ENCODE measurements around the gene TFF3. TPM values are rescaled to one million over a fixed set of nuclear protein-coding genes. Genes with fewer than 3 reads are reported as not detected.

The TFF3 gene, protein sequence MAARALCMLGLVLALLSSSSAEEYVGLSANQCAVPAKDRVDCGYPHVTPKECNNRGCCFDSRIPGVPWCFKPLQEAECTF
- not detected for total RNA-seq

DNA sequence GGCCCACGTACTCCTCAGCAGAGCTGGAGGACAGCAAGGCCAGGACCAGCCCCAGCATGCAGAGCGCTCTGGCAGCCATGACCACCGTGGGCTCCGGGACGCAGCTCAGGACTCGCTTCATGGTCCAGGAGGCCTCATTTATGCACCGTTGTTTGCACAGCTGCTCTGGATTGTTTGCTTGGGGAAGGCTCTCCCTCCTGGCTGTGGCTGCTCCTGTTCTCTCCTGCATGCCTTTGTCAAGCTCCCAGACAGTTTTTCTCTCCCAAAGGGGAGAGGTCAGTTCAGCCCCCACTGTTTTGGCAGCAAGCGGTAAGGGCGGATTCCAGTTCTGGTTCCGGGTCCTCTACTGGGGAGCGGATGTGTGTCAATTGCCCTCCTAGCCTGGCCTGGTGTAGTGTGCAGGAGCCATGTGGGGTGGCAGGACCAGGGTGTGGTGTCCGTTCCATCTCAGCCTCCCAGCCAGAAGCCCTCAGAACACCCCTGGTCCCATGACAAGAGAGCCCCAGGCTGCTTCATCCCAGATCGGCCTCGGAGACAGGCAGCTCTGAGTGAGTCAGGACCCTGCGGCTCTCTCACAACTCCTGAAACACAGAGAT is at the start of gene TFF3:
Gene TFF3 (minus strand): TSS at position 114 of the 596 bp plus-strand sequence. CDS start 35 bp downstream, at position 79.
- POLR2A ChIA-PET = no interaction called here
- no peak within 1 kb of the TSS for H3K27ac Mint-ChIP-seq
- H3K4me3 Mint-ChIP-seq = no peak within 1 kb of the TSS
- peaks cover 4% of the 10 kb centered on the region for H3K4me1 Mint-ChIP-seq
- H3K27me3 Mint-ChIP-seq = no peaks in the 10 kb centered on the region
- ATAC-seq (ENCODE audit: low read depth) (no peak), DNase-seq (no peak)
- H3K9me3 Mint-ChIP-seq = no peaks in the 10 kb centered on the region
- H3K36me3 Mint-ChIP-seq = no peaks in the 10 kb centered on the region

GRCh38 chr21:42364304-42364865 is 49.2 kb upstream of the TFF3 start:
- H3K27ac Mint-ChIP-seq = no peak overlapping the region
- no peaks in the 10 kb centered on the region for H3K9me3 Mint-ChIP-seq
- ATAC-seq (ENCODE audit: low read depth) = no peak

DNA sequence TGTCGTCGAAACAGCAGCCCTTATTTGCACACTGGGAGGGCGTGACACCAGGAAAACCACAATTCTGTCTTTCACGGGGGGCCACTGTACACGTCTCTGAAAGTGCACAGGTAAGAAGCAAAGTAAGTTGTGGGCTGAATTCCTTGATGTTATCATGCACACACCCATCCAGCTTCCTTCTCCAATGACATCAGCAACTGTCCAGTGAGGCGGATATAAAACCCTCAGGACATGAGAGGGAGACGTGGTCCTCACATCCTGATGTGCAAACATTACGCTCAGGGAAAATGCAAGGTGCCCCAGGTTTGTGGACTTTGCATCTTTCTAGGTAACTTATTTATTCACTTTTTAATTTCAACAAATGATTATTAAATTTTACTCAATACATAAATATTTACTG is 48.1 kb upstream of the TFF3 start:
- Mint-ChIP-seq H3K27ac (no peak overlapping the region), H3K9me3 (no peaks in the 10 kb centered on the region), H3K4me1 (peaks cover 12% of the 10 kb centered on the region), H3K27me3 (peaks cover 12% of the 10 kb centered on the region), H3K36me3 (no peaks in the 10 kb centered on the region), H3K4me3 (no peak overlapping the region)
- DNase-seq (no peak), ATAC-seq (ENCODE audit: low read depth) (no peak)
- POLR2A ChIA-PET = interaction anchor here (1.6 kb wide), 1 partner anchor 216 kb away, joined by 3 read pairs; no protein-coding TSS in a partner anchor

More at GRCh38 chr21:42364304-42364865, 49.2 kb upstream of the TFF3 start:
- H3K27me3 Mint-ChIP-seq = peaks cover 12% of the 10 kb centered on the region
- peaks cover 17% of the 10 kb centered on the region for H3K4me1 Mint-ChIP-seq
- no peak overlapping the region for H3K4me3 Mint-ChIP-seq
- H3K36me3 Mint-ChIP-seq = no peaks in the 10 kb centered on the region
- DNase-seq = no peak
- POLR2A ChIA-PET = no interaction called here

DNA sequence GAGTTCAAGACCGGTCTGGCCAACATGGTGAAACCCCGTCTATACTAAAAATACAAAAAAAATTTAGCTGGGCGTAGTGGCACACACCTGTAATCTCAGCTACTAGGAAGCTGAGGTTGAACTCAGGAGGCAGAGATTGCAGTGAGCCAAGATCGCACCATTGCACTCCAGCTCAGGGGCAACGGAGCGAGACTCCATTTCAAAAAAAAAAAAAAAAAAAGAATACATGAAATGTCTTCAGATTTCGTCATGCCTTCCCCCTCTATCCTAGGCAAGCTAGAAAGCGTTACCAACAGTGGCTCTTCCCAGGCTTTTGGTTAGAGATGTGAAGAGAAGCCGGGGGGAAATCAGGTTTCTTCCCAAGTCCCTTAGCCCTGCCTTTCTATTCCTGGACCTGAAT is 47.5 kb upstream of the TFF3 start:
- DNase-seq = no peak
- ATAC-seq (ENCODE audit: low read depth) = no peak
- Mint-ChIP-seq H3K27me3 (peaks cover 17% of the 10 kb centered on the region), H3K9me3 (no peaks in the 10 kb centered on the region), H3K4me1 (peaks cover 9% of the 10 kb centered on the region), H3K4me3 (no peak overlapping the region), H3K27ac (no peak overlapping the region), H3K36me3 (no peaks in the 10 kb centered on the region)
- POLR2A ChIA-PET = interaction anchor here (1.6 kb wide), 1 partner anchor 215 kb away, joined by 3 read pairs; no protein-coding TSS in a partner anchor

DNA sequence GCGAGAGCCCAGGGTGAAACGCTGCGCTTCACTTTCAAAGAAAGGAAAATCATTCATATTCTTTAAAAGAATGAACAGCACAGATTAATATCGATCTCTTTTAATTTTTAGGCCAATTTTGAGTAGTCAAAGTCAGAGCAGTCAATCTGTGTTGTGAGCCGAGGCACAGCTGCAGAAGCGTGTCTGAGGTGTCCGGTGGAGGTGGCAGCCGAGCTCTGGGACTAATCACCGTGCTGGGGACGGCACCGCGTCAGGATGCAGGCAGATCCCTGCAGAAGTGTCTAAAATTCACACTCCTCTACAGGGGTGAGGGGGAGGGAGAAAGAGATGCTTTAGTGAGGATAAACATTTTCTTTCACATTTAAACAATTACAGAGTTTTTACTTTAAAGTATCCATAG is 47.0 kb upstream of the TFF3 start:
- POLR2A ChIA-PET = interaction anchor here (1.1 to 1.6 kb wide), 2 partner anchors 60 to 215 kb away, joined by 3 read pairs; no protein-coding TSS in a partner anchor
- DNase-seq (no peak), ATAC-seq (ENCODE audit: low read depth) (no peak)
- Mint-ChIP-seq H3K4me1 (peaks cover 8% of the 10 kb centered on the region), H3K27me3 (peaks cover 17% of the 10 kb centered on the region), H3K27ac (no peak overlapping the region), H3K9me3 (peaks cover 2% of the 10 kb centered on the region), H3K4me3 (no peak overlapping the region), H3K36me3 (no peaks in the 10 kb centered on the region)

DNA sequence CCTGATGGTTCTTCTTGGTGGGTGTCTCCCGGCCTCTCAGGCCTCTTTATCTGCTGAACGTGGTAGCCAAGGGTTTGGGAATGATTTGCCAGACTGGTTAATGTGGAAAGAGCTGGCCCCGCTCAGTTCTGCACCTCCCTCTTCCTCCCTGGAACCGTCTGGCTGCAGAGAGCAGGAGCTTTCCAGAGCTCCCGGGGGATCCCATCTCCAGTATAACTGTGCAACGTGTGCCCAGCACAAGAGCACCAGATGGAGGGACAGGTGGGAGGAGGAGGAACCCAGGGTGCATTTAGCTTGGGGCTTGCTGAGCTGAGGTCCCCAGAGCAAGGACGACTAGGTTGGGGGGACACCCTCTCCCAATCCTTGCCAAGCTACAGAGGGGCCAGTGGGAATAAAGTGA is 46.1 kb upstream of the TFF3 start:
- Mint-ChIP-seq H3K27me3 (peaks cover 17% of the 10 kb centered on the region), H3K27ac (no peak overlapping the region), H3K9me3 (peaks cover 3% of the 10 kb centered on the region), H3K36me3 (no peaks in the 10 kb centered on the region), H3K4me3 (no peak overlapping the region), H3K4me1 (peaks cover 8% of the 10 kb centered on the region)
- DNase-seq (no peak), ATAC-seq (ENCODE audit: low read depth) (no peak)
- POLR2A ChIA-PET = interaction anchor here (0.7 to 1.1 kb wide), 2 partner anchors 61 to 64 kb away, joined by 3 read pairs; no protein-coding TSS in a partner anchor

DNA sequence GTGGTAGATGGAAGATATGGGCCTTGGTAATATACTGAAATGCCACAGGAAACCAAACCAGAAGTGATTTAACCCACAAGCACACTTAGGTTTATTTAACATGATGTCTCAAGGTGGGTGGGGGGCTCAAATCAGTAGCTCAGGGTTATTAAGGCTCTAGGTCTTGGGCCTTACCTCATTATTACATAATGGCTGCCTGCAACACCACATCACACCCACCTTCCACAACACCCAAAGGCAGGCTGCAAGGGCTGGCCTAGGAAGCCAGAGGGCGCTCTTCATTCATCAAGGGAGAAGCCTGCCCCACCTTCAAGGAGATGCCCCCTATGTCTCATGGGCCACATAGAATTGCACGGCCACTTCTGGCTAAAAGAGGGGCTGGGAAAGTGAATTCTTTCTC is 45.1 kb upstream of the TFF3 start:
- POLR2A ChIA-PET = no interaction called here
- ATAC-seq (ENCODE audit: low read depth) (no peak), DNase-seq (no peak)
- peaks cover 8% of the 10 kb centered on the region for H3K4me1 Mint-ChIP-seq
- H3K27ac Mint-ChIP-seq = no peak overlapping the region
- peaks cover 8% of the 10 kb centered on the region for H3K9me3 Mint-ChIP-seq
- no peaks in the 10 kb centered on the region for H3K36me3 Mint-ChIP-seq
- H3K4me3 Mint-ChIP-seq = no peak overlapping the region
- H3K27me3 Mint-ChIP-seq = peaks cover 17% of the 10 kb centered on the region

GRCh38 chr21:42358937-42359336 is 43.7 kb upstream of the TFF3 start:
- no peak overlapping the region for H3K27ac Mint-ChIP-seq
- no peak for ATAC-seq (ENCODE audit: low read depth)
- POLR2A ChIA-PET = no interaction called here

GRCh38 chr21:42358261-42358660 is 43.1 kb upstream of the TFF3 start:
- DNase-seq (no peak), ATAC-seq (ENCODE audit: low read depth) (no peak)
- POLR2A ChIA-PET = no interaction called here
- Mint-ChIP-seq H3K4me3 (no peak overlapping the region), H3K27me3 (peaks cover 18% of the 10 kb centered on the region), H3K36me3 (peaks cover 5% of the 10 kb centered on the region), H3K27ac (no peak overlapping the region), H3K9me3 (peaks cover 19% of the 10 kb centered on the region), H3K4me1 (peaks cover 6% of the 10 kb centered on the region)

More at GRCh38 chr21:42358937-42359336, 43.7 kb upstream of the TFF3 start:
- peaks cover 7% of the 10 kb centered on the region for H3K4me1 Mint-ChIP-seq
- peaks cover 14% of the 10 kb centered on the region for H3K9me3 Mint-ChIP-seq
- no peak overlapping the region for H3K4me3 Mint-ChIP-seq
- DNase-seq = no peak
- H3K27me3 Mint-ChIP-seq = peaks cover 17% of the 10 kb centered on the region
- H3K36me3 Mint-ChIP-seq = peaks cover 5% of the 10 kb centered on the region

DNA sequence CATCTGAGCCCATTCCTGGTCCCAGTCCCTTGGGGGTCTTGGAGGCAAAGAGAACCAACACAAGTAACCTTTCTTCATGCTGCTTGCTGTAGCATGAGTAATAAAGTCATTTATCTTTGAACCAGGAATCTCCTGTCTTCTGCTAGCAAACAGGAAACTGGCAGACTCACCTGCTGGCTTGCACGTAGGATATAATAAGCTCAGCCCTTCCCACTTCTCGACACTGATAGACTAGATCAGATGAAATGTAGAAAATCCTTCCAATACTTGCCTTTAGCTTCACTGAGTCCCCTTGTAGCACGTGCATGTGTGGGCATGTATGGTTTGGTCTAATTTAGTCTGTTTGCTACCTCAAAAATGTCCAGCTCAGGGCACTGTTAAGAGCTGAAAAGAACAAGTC is 42.1 kb upstream of the TFF3 start:
- H3K36me3 Mint-ChIP-seq = peaks cover 5% of the 10 kb centered on the region
- POLR2A ChIA-PET = no interaction called here
- ATAC-seq (ENCODE audit: low read depth) = no peak
- DNase-seq = no peak
- peaks cover 2% of the 10 kb centered on the region for H3K4me1 Mint-ChIP-seq
- H3K27me3 Mint-ChIP-seq = peaks cover 13% of the 10 kb centered on the region
- no peak overlapping the region for H3K4me3 Mint-ChIP-seq
- peaks cover 19% of the 10 kb centered on the region for H3K9me3 Mint-ChIP-seq
- no peak overlapping the region for H3K27ac Mint-ChIP-seq

DNA sequence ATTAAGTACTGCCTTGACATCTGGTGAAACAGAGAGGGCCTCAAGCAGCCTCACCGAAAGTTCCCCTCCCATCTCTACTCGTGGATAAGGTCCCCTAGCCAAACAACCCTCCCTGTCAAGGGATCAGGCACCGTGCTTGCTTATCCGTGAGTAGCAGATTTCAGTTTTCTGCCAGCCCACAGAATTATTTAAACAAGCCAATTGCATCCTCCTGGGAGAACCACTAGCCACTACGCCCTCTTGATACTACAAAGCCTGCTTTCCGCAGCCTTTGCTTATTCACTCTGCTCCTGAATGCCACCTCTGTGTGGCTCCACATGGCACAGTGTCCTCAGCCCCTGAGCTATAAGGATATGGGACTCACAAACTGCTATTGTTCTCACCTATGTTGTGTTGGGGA is 41.4 kb upstream of the TFF3 start:
- DNase-seq = no peak
- no peak overlapping the region for H3K4me3 Mint-ChIP-seq
- peaks cover 2% of the 10 kb centered on the region for H3K4me1 Mint-ChIP-seq
- H3K27ac Mint-ChIP-seq = no peak overlapping the region
- H3K36me3 Mint-ChIP-seq = peaks cover 5% of the 10 kb centered on the region
- ATAC-seq (ENCODE audit: low read depth) = no peak
- peaks cover 19% of the 10 kb centered on the region for H3K9me3 Mint-ChIP-seq
- H3K27me3 Mint-ChIP-seq = peaks cover 7% of the 10 kb centered on the region
- POLR2A ChIA-PET = no interaction called here

- Mint-ChIP-seq H3K4me3 (no peak overlapping the region), H3K36me3 (peaks cover 5% of the 10 kb centered on the region), H3K9me3 (peaks cover 19% of the 10 kb centered on the region), H3K27ac (no peak overlapping the region), H3K27me3 (peaks cover 7% of the 10 kb centered on the region), H3K4me1 (peaks cover 2% of the 10 kb centered on the region)
- DNase-seq (no peak), ATAC-seq (ENCODE audit: low read depth) (no peak)
- POLR2A ChIA-PET = no interaction called here
Measured at GRCh38 chr21:42356046-42356445, 40.8 kb upstream of the TFF3 start.

- H3K27ac Mint-ChIP-seq = no peak overlapping the region
- peaks cover 5% of the 10 kb centered on the region for H3K36me3 Mint-ChIP-seq
- H3K9me3 Mint-ChIP-seq = peaks cover 19% of the 10 kb centered on the region
- H3K4me3 Mint-ChIP-seq = no peak overlapping the region
- no peaks in the 10 kb centered on the region for H3K4me1 Mint-ChIP-seq
- no peak for ATAC-seq (ENCODE audit: low read depth)
- DNase-seq = peak; percentile 9
- H3K27me3 Mint-ChIP-seq = peaks cover 7% of the 10 kb centered on the region
- POLR2A ChIA-PET = no interaction called here
Measured at GRCh38 chr21:42353623-42354022, 38.4 kb upstream of the TFF3 start.

GRCh38 chr21:42352441-42353095 is 37.4 kb upstream of the TFF3 start:
- no peak overlapping the region for H3K27ac Mint-ChIP-seq
- DNase-seq = peak; percentile 10
- no peaks in the 10 kb centered on the region for H3K4me1 Mint-ChIP-seq
- peaks cover 19% of the 10 kb centered on the region for H3K9me3 Mint-ChIP-seq
- H3K4me3 Mint-ChIP-seq = no peak overlapping the region
- peaks cover 2% of the 10 kb centered on the region for H3K27me3 Mint-ChIP-seq
- peaks cover 5% of the 10 kb centered on the region for H3K36me3 Mint-ChIP-seq
- POLR2A ChIA-PET = no interaction called here
- ATAC-seq (ENCODE audit: low read depth) = no peak

All from activated naive CD8-positive, alpha-beta T cell treated with anti-CD3 and anti-CD28 coated beads, Interleukin-2, amount 10 ng/mL, durations not matched to agents 7 days and 5 days (primary cell).